C4-2B (cell line): ENCODE measurements around the gene OSBPL10.

Source experiments
- CTCF ChIP-seq: fragments of 450-650 bp; conservative IDR thresholded peaks from 2 replicates; pipeline ENCODE4 v1.5.1; 2017; ENCODE audit warnings: mild to moderate bottlenecking
- ZFX ChIP-seq: fragments of 450-650 bp; IDR thresholded peaks from 2 replicates; pipeline ENCODE4 v1.6.1; 2017

- no peak for TF ChIP-seq CTCF
- no peak for TF ChIP-seq ZFX
Observed at GRCh38 chr3:31974964-31975363, 6.1 kb downstream of the OSBPL10 start.
